HG03064 (cell line): ENCODE data around the gene LBX1.

Experiments used
- ATAC-seq: cut with Tn5 transposase; IDR thresholded peaks from one replicate; pipeline ENCODE4 v1.9.1; 2021; ENCODE audit warnings: low read depth; ENCODE audit not compliant: unreplicated experiment

Gene LBX1

GRCh38 chr10:101229266-101230182, at the start of gene LBX1:
TSS of gene LBX1 (minus strand) at chr10:101229463. CDS start at chr10:101228815, 648 bp downstream.
- no peak for ATAC-seq

GRCh38 chr10:101273741-101274140, 44.5 kb upstream of the LBX1 start:
- ATAC-seq: no peak

DNA sequence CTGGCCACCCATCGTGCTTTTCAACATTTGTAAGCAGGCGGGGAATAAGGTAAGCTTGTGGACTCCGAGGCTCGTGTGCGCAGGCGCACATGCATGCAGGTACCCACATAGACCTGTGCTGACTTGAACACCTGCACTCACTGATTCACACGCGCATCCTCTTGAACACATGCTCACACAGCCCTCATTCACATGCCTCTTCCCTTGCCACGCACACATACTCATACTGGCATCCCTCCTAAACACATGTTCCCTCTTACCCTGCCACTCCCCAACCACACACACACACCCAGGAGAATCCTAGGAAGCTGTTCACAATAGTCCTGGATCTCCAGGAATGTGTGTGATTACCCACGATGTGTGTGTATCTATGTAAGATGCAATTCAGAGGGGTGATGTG, 44.1 kb upstream of the LBX1 start:
- ATAC-seq: no peak

GRCh38 chr10:101272229-101272868, 43.1 kb upstream of the LBX1 start:
- ATAC-seq: no peak

- no peak for ATAC-seq
These were observed 41.5 kb upstream of the LBX1 start for GRCh38 chr10:101270763-101271162.

GRCh38 chr10:101267776-101268175, 38.5 kb upstream of the LBX1 start:
- ATAC-seq: no peak

GRCh38 chr10:101267290-101267680, 38.0 kb upstream of the LBX1 start:
- no peak for ATAC-seq

DNA sequence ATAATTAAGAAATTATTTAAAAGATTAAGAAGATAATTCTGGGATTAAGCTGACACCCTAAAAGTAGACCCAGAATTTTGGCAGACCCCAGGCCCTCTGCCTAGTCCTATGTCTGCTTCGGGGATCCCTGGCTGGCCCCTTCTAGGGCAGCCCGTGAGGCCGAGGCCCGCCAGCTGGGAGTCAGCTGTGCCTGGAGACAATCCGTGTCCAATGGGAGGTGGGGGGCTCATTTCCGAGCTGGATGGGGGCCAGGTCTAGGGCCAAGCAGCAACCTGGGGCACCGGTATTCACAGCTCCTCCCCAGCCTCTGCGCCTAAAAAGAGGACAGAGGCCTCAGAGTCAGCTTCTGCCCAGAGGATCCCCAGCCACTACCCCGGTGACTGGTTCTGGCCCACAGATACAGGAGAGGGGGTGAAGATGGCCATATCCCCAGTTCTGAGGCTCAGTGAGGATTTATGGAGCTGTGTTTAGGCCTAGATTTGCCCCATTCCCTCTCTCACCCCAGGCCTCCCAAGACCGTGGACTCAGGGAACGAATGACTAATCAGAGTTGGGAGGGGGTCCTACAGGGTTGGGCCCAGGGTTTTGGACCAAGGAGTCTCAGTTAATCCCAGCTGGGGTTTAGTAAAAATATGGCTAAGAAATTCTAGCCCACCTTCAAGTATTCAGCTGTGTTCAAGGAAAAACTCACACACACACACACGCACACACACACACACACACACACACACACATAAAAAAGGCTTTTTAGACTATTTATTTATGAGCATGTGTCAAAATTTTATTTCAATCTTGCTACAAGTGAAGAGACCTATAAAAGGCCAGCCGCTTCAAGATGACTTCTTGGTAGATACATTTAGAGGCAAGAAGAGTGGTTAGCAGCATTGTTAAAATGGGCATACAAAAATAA, 37.4 kb upstream of the LBX1 start:
- ATAC-seq: no peak

DNA sequence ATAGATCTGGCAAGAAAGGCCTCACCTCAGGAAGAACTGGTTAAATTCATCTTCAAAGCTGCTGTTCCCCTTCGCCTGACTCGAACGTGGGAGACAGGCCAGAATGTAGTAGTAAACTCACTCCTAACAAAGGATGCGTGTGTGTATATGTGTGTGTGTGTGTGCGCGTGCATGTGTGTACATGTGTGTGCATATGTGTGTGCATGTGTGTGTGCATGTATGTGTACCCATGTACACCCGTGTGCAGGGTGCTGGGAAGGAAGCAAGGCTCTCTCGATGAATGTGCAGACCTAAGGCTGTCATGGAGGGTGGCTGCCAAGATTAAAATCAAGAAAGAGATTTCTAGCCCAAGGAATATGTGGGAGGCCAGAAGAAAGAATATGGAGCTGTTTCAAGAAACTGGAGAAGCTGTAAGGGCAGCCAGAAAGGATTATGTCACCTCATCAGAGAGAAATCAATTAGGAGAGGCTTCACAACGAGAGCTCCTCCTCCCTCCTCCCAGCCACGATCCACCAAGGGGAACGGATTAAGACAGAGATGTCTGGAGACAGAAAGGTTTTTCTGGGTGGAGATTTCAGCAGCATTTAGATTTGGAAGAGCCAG, 34.0 kb upstream of the LBX1 start:
- no peak for ATAC-seq

GRCh38 chr10:101262147-101262546, 32.9 kb upstream of the LBX1 start:
- ATAC-seq: no peak

- ATAC-seq: no peak
These were observed 32.4 kb upstream of the LBX1 start for GRCh38 chr10:101261702-101262101.

DNA sequence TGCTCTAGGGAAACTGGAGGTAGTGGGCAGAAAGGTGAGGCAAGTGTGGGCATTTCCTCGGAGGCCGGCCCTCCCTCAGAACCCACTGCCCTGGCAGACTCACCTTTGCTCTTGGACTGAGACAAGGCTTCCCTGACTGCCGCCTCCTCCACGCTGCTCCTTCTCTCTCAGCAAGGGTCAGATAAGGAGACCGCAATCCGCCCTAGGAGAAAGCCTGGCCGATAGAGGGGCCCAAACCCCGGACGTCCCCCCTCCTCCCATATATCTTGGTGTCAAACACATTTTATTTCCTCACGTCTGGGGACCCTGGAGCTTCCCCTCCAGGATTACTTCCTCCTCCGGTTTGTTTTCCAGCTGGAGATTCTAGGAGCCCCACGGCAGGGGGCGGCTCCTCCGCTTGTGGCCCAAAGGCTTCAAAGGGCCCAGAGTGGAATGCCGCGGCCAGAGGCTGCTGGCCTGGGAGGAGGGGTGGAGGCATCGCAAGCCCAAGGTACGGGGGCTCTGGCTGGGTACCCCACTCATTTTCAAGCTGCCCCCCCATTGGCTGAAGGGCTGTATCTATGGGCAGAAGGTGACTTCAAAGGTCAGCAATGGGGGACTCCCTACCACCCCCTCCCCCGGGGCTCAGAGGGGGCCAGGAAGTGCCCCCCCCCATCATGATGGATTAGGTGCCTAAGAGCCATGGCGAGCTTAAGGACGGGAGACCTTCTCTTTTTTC, 31.7 kb upstream of the LBX1 start:
- ATAC-seq: no peak

DNA sequence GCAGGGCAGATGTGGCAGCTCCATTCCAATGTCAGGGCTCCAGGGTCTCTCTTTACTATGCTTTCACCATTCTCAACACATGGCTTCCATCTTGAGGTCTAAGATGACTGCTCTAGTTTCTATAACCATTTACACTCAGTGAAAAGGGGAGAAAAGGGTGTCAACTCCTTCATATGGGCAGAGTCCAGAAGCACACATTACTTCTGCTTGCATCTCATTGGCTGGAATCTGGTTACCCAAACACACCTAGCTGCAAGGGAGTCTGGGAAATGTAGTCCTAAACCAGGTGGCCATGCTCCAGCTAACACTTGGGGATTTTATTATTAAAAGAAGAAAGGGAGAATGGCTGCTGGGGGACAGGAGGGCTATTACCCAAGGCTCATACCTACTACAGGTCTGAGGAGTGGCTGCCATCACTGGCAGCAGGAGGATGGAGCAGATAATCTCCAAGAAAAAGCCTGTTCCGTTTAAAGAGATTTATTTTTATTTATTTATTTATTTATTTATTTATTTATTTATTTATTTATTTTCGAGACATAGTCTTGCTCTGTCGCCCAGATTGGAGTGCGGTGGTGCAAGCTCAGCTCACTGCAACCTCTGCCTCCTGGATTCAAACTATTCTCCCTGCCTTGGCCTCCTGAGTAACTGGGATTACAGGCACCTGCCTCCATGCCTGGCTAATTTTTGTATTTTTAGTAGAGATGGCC, 29.1 kb upstream of the LBX1 start:
- ATAC-seq: no peak

DNA sequence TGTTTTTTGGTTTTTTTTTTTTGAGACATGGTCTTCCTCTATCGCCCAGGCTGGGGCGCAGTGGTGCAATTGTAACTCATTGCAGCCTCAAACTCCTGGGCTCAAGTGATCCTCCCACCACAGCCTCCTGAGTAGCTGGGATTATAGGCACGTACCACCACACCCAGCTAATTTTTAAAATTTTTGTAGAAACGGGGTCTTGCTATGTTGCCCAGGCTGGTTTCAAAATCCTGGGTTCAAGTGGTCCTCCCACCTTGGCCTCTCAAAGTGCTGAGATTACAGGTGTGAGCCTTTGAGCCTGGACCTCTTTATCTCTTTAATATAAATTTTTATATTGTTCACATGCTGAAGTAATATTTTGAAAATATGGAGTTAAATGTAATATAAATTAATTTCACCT, 28.2 kb upstream of the LBX1 start:
- no peak for ATAC-seq

DNA sequence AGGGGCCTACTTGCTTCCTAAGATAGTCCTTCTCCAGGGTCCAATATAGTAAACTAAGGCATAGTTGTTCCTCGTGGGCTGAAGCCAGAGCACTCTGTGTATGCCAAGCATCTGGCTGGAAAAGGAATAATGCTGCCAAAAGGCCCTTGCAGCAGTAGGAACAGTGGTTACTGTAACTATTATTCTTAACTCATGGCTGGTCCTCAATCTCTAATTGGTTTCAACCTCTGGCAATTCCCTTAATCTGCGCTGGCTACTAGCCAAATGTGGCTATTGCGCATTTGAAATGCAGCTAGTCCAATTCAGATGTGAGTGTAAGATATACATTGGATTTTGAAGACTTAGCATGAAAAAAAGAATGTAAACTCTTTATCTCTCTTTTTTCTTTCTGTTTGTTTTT, 27.8 kb upstream of the LBX1 start:
- no peak for ATAC-seq

- ATAC-seq: no peak
These were observed 27.1 kb upstream of the LBX1 start for GRCh38 chr10:101256387-101256786.

- ATAC-seq: no peak
These were observed 20.9 kb upstream of the LBX1 start for GRCh38 chr10:101250136-101250535.

- no peak for ATAC-seq
These were observed 19.9 kb upstream of the LBX1 start for GRCh38 chr10:101249171-101249581.

GRCh38 chr10:101246639-101247038, 17.4 kb upstream of the LBX1 start:
- ATAC-seq: no peak
